T follicular helper cell (primary cell): ENCODE data around the gene RPGRIP1L.

Source experiments
- DNase-seq: peaks from one replicate; pipeline ENCODE4 v3.0.0-alpha.2; 2020; ENCODE audit warnings: low read depth

Gene RPGRIP1L

GRCh38 chr16:53651357-53651756, 52.3 kb downstream of the RPGRIP1L start:
- no peak for DNase-seq

- no peak for DNase-seq
Measured at GRCh38 chr16:53646506-53646905, 57.2 kb downstream of the RPGRIP1L start.

GRCh38 chr16:53643474-53643873, 60.2 kb downstream of the RPGRIP1L start:
- DNase-seq: no peak

- DNase-seq: no peak
Measured at GRCh38 chr16:53642094-53642493, 61.6 kb downstream of the RPGRIP1L start.

GRCh38 chr16:53636978-53637377, 66.7 kb downstream of the RPGRIP1L start:
- DNase-seq: no peak

GRCh38 chr16:53632526-53632925, 71.1 kb downstream of the RPGRIP1L start:
- no peak for DNase-seq

- no peak for DNase-seq
Measured at GRCh38 chr16:53631236-53632025, 72.2 kb downstream of the RPGRIP1L start.

- no peak for DNase-seq
Measured at GRCh38 chr16:53629607-53630312, 73.9 kb downstream of the RPGRIP1L start.

- no peak for DNase-seq
Measured at GRCh38 chr16:53629151-53629550, 74.5 kb downstream of the RPGRIP1L start.

GRCh38 chr16:53626811-53627210, 76.8 kb downstream of the RPGRIP1L start:
- no peak for DNase-seq

- no peak for DNase-seq
Measured at GRCh38 chr16:53626161-53626560, 77.5 kb downstream of the RPGRIP1L start.

GRCh38 chr16:53625221-53625620, 78.4 kb downstream of the RPGRIP1L start:
- no peak for DNase-seq

- DNase-seq: no peak
Measured at GRCh38 chr16:53622315-53622714, 81.3 kb downstream of the RPGRIP1L start.

GRCh38 chr16:53620476-53620875, 83.2 kb downstream of the RPGRIP1L start:
- DNase-seq: no peak

- no peak for DNase-seq
Measured at GRCh38 chr16:53619235-53619634, 84.4 kb downstream of the RPGRIP1L start.

GRCh38 chr16:53614346-53614745, 89.3 kb downstream of the RPGRIP1L start:
- DNase-seq: no peak

GRCh38 chr16:53612003-53612402, 91.7 kb downstream of the RPGRIP1L start:
- no peak for DNase-seq

- DNase-seq: no peak
Measured at GRCh38 chr16:53611179-53611696, 92.4 kb downstream of the RPGRIP1L start.

GRCh38 chr16:53609536-53609935, 94.1 kb downstream of the RPGRIP1L start:
- DNase-seq: no peak

GRCh38 chr16:53608094-53608493, 95.6 kb downstream of the RPGRIP1L start:
- DNase-seq: no peak

GRCh38 chr16:53605831-53606400, 97.7 kb downstream of the RPGRIP1L start:
- DNase-seq: no peak

GRCh38 chr16:53605356-53605755, 98.3 kb downstream of the RPGRIP1L start:
- DNase-seq: no peak

GRCh38 chr16:53601961-53602360, 101.7 kb downstream of the RPGRIP1L start:
- no peak for DNase-seq
